Endothelial cell (in vitro differentiated cells): ENCODE data around the gene LIPA. TPM values are rescaled to one million over a fixed set of nuclear protein-coding genes. Genes with fewer than 3 reads are reported as not detected.

Experiments
- DNase-seq: peaks from one replicate; pipeline ENCODE4 v3.0.0; 2021; ENCODE audit warnings: low spot score
- H3K27ac Mint-ChIP-seq: one replicate; pipeline ENCODE4 v1.8.0; 2021; ENCODE audit warnings: mixed read lengths, inconsistent platforms; ENCODE audit not compliant: unreplicated experiment
- H3K27me3 Mint-ChIP-seq: one replicate; pipeline ENCODE4 v1.8.0; 2021; ENCODE audit warnings: mild to moderate bottlenecking, moderate library complexity, mixed read lengths, inconsistent platforms; ENCODE audit not compliant: unreplicated experiment
- H3K36me3 Mint-ChIP-seq: one replicate; pipeline ENCODE4 v1.8.0; 2021; ENCODE audit warnings: mild to moderate bottlenecking, low read depth, mixed read lengths, inconsistent platforms; ENCODE audit not compliant: unreplicated experiment
- H3K4me1 Mint-ChIP-seq: one replicate; pipeline ENCODE4 v1.8.0; 2021; ENCODE audit warnings: mild to moderate bottlenecking, mixed read lengths, inconsistent platforms; ENCODE audit not compliant: unreplicated experiment
- H3K4me3 Mint-ChIP-seq: one replicate; pipeline ENCODE4 v1.8.0; 2021; ENCODE audit warnings: mild to moderate bottlenecking, mixed read lengths, inconsistent platforms; ENCODE audit not compliant: unreplicated experiment
- H3K9me3 Mint-ChIP-seq: one replicate; pipeline ENCODE4 v1.8.0; 2021; ENCODE audit warnings: mixed read lengths, inconsistent platforms; ENCODE audit not compliant: unreplicated experiment
- total RNA-seq: library from RNA; stranded (reverse); fragmentation: NEBNext Ultra II Directional; extraction: Animal tissue kit (Norgen Biotek cat#: 25700); gene quantifications from one replicate; pipeline ENCODE4 v1.2.1, GENCODE V29; 2021; ENCODE audit not compliant: unreplicated experiment
- TF ChIP-seq, protein P1 (sequence below): fragments of 200-600 bp; sonication (generic); IDR thresholded peaks from one replicate; pipeline ENCODE4 v1.5.0; 2021; ENCODE audit warnings: antibody characterized with exemption; ENCODE audit not compliant: unreplicated experiment

The LIPA gene
- total RNA-seq, 1 donor from 2014 or later, result 84.2 TPM

DNA sequence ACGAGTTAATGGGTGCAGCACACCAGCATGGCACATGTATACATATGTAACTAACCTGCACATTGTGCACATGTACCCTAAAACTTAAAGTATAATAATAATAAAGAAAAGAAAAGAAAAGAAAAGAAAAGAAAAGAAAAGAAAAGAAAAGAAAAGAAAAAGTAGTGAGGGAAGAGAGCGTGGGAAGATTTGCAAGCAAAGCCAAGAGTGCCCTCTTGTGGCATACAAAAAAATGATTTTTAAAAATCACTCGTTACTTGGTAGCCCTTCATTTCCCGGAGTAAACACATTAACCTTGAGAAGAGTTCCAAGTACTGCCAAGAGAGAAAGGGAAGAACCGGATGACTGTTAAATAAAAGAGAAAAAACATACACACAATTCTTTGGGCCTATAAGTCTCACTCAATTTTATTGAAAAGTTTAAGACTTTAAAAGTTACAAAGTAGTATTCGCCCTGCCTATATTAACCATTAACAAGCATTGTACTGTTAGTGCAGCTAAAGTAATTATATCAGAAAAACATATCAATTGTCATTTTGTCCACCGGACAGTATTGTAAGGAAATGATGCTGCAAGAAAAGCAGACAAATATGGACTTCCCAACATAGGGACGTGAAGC, 38.3 kb downstream of the LIPA start:
- no peaks in the 10 kb centered on the region for H3K27me3 Mint-ChIP-seq
- H3K4me3 Mint-ChIP-seq, result no peak overlapping the region
- H3K36me3 Mint-ChIP-seq, result no peaks in the 10 kb centered on the region
- DNase-seq, result no peak
- no peaks in the 10 kb centered on the region for H3K9me3 Mint-ChIP-seq
- no peak overlapping the region for H3K27ac Mint-ChIP-seq
- peaks cover 38% of the 10 kb centered on the region for H3K4me1 Mint-ChIP-seq
- TF ChIP-seq, protein P1, sequence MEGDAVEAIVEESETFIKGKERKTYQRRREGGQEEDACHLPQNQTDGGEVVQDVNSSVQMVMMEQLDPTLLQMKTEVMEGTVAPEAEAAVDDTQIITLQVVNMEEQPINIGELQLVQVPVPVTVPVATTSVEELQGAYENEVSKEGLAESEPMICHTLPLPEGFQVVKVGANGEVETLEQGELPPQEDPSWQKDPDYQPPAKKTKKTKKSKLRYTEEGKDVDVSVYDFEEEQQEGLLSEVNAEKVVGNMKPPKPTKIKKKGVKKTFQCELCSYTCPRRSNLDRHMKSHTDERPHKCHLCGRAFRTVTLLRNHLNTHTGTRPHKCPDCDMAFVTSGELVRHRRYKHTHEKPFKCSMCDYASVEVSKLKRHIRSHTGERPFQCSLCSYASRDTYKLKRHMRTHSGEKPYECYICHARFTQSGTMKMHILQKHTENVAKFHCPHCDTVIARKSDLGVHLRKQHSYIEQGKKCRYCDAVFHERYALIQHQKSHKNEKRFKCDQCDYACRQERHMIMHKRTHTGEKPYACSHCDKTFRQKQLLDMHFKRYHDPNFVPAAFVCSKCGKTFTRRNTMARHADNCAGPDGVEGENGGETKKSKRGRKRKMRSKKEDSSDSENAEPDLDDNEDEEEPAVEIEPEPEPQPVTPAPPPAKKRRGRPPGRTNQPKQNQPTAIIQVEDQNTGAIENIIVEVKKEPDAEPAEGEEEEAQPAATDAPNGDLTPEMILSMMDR, result peak; percentile 77

DNA sequence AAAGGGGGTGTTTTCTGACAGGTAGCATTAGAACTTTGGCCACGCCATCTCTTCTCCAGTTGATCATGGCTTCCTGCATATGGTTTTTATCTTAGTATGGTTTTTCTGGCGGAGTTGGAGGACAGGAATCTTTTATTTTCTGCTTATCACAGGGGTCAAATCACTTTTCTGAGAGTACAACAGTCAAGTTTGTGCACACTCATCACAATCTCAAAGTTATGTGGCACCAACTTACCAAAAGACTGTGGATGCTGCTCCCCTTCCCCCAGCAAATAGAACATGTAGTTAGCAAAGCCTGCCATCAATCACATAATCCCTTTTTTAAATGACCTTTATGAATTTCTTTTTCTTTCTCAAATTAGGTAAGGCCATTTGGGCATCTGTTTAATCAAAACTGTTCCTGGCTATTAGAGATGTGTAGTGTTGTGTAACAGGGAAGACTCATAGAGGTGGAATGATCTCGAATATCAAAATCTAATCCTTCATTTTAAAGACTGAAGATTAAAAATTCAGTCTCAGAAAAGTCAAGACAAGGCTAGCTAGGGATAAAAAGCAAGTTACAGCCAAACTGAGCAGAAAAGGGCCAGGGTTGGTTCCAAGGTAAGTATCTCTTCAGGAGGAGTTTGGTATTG, 40.7 kb downstream of the LIPA start:
- H3K27ac Mint-ChIP-seq, result no peak overlapping the region
- H3K4me3 Mint-ChIP-seq, result no peak overlapping the region
- TF ChIP-seq, protein P1, result no peak
- H3K4me1 Mint-ChIP-seq, result peaks cover 40% of the 10 kb centered on the region
- no peaks in the 10 kb centered on the region for H3K9me3 Mint-ChIP-seq
- H3K36me3 Mint-ChIP-seq, result no peaks in the 10 kb centered on the region
- peaks cover 4% of the 10 kb centered on the region for H3K27me3 Mint-ChIP-seq
- no peak for DNase-seq

DNA sequence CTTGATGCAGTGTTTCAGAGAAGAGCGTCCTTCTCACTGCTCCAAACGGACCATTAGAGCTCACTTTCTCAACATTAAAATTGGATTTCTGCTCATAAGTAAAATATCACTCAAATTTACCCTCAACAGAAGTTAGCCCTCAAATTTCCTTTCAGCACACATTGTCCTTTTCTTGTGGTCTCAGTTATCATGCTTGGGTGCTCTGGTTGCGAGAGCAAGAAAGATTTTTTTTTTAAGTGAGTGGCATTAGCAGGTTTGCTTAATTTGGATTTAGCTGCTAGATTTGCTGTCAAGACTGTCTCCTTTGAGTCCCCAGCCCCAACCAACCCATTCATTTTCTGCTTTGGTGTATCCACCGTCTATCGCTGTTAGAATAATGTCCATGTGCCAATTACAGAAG, 41.9 kb downstream of the LIPA start:
- Mint-ChIP-seq H3K27me3 (peaks cover 4% of the 10 kb centered on the region), H3K4me1 (peaks cover 44% of the 10 kb centered on the region), H3K36me3 (no peaks in the 10 kb centered on the region), H3K9me3 (no peaks in the 10 kb centered on the region), H3K4me3 (no peak overlapping the region), H3K27ac (no peak overlapping the region)
- TF ChIP-seq, protein P1, result no peak
- DNase-seq, result no peak

DNA sequence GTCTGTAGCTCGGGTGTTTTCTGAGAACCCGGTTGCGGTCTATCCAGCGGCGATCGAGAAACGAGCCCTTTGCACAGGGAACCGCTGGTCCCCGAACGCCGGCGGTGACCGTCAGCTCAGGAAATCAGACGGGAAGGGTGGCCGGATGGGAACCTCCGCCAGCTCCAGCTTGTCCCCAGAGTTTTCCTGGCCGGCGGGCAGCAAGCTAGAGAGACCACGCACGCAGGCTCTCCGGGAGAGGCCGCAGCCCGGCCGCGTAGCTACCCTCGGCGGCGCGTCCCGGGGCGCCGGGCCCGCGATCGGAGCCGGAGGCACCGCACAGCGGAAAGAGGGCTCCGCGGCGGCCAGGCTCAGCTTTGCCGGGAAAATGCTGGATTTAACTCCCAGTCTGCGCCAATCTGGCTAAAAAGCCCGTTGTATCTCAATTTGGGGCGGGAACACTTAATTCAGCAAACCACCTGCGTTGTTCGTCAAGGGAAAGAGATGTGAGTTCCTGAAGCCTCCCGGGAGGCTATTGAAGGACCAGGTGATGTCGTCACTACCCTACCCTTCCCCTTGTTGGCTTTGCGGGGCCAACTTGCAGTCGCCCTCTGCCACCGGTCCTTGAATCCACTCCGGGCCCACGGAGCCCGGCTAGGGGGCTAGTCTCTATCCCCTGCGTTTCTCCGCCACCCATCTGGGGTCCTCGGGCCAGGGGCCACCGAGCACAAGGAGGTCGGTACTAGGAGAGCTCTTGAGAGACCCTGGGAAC, 43.6 kb downstream of the LIPA start:
- TF ChIP-seq, protein P1, result no peak
- Mint-ChIP-seq H3K27me3 (peaks cover 4% of the 10 kb centered on the region), H3K9me3 (no peaks in the 10 kb centered on the region), H3K36me3 (no peaks in the 10 kb centered on the region), H3K4me1 (peaks cover 43% of the 10 kb centered on the region), H3K27ac (peak overlapping the region; percentile 68), H3K4me3 (peak overlapping the region; percentile 91)
- peak; percentile 70 for DNase-seq
